Astrocyte of the cerebellum (primary cell): Measurements from ENCODE around the gene CCND1.

Experiments
- DNase-seq: peaks from one replicate; pipeline ENCODE4 v3.0.0-alpha.2; 2011; ENCODE audit warnings: low read depth
- H3K4me3 ChIP-seq: 2 replicates; pipeline ENCODE4 v1.5.1; 2011; ENCODE audit warnings: mild to moderate bottlenecking, low read depth, low read length, moderate library complexity
- in situ Hi-C: cut with HindIII; loops from 2 replicates; pipeline ENCODE4 v1.10.0; 2017; ENCODE audit warnings: low sequenced_read_pairs
- TF ChIP-seq, protein P1 (sequence below): IDR thresholded peaks from 2 replicates; pipeline ENCODE4 v1.5.1; 2012; ENCODE audit warnings: low read length, low read depth, moderate library complexity, mild to moderate bottlenecking; ENCODE audit errors: missing control alignments

The CCND1 gene

DNA sequence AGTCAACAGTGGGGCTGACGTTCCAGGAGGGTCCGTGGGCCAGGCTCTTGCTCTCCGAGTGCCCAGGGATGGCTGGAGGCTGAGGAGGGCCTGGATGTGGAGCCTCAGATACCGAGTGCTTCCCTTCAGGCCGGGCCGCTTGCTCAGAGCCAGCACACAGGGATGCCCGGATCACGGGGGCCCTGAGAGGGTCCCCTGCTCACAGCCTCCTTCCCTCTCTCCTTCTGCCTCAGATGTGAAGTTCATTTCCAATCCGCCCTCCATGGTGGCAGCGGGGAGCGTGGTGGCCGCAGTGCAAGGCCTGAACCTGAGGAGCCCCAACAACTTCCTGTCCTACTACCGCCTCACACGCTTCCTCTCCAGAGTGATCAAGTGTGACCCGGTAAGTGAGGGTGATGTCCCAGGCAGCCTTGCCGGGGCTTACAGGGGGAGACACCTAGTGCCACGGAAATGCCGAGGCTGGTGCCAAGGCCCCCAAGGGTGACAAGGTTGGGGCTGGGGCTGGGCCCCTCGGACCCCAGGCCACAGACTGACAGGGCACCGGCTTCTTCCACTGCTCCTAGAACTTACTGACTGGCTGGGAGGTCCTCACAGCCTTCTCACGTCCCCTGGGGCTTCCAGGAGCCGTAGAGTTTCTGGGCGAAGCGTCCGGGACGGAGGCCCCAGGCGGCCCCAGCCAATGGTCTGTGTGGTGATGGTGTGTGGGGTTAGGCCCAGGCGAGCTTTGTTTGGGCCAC, 7.0 kb downstream of the CCND1 start:
- in situ Hi-C loops = no loop called here
- no peak for DNase-seq
- TF ChIP-seq, protein P1, sequence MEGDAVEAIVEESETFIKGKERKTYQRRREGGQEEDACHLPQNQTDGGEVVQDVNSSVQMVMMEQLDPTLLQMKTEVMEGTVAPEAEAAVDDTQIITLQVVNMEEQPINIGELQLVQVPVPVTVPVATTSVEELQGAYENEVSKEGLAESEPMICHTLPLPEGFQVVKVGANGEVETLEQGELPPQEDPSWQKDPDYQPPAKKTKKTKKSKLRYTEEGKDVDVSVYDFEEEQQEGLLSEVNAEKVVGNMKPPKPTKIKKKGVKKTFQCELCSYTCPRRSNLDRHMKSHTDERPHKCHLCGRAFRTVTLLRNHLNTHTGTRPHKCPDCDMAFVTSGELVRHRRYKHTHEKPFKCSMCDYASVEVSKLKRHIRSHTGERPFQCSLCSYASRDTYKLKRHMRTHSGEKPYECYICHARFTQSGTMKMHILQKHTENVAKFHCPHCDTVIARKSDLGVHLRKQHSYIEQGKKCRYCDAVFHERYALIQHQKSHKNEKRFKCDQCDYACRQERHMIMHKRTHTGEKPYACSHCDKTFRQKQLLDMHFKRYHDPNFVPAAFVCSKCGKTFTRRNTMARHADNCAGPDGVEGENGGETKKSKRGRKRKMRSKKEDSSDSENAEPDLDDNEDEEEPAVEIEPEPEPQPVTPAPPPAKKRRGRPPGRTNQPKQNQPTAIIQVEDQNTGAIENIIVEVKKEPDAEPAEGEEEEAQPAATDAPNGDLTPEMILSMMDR = no peak
- H3K4me3 ChIP-seq = no peak overlapping the region

DNA sequence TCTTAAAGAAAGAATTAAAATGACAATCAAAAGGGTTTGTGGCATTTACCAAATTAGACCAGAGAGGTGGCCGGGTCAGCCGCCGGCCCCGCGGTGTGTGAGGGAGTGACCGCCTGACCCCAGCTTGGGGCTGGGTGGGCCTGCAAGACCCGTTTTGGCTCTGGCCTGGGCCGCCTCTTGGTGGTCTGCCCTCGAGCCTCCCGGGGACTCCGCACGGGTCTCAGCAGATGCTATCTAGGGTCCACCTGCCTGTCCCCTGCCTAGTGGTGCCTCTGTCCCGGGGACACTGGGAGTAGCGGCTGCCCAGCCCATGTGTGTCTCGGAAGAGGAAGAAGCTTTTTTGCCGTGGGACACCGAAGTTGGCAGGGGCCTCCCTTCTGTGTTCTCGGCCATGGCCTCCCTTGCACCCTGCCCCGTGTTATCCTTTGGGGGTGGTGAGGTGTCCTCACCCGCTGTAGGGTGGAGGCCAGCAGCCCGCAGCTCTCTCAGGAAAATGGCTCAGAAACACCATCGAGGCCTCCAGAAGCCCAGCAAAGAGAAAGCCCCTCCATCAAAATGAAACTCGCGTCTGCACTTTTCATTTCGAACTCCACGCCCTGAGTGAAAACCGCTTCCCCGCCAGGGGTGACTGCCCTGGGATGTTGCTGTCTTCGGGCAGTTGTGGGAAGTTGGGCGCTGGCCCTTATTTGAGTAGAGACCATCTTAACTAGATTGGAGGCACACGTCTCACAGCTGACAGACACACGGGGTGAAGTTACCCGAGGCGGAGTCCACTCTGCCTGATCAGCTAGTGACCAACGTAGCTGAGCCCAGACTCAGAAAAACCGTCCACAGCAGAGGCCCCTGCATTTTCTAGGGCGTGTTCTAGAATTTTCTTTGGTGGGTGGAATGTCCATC, 8.0 kb downstream of the CCND1 start:
- no peak for DNase-seq
- in situ Hi-C loops = no loop called here
- no peak overlapping the region for H3K4me3 ChIP-seq
- TF ChIP-seq, protein P1 = no peak

DNA sequence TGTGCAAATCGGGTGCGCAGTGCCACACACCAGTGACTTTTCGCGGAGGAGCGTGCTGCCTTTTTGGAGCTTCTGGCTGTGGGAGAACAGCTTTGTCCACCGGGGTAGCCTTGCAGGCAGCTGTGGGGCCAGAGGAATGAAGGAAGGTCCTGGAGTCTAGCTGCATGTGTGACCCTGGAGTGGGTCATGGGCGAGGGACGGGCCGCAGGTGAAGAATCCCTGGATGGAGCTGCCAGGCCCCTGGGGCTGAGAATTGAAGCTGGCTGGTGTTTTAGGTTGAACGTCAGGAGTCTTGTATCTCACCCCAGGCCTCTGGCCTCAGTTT, 8.6 kb downstream of the CCND1 start:
- TF ChIP-seq, protein P1 = no peak
- DNase-seq = no peak
- in situ Hi-C loops = no loop called here
- no peak overlapping the region for H3K4me3 ChIP-seq

DNA sequence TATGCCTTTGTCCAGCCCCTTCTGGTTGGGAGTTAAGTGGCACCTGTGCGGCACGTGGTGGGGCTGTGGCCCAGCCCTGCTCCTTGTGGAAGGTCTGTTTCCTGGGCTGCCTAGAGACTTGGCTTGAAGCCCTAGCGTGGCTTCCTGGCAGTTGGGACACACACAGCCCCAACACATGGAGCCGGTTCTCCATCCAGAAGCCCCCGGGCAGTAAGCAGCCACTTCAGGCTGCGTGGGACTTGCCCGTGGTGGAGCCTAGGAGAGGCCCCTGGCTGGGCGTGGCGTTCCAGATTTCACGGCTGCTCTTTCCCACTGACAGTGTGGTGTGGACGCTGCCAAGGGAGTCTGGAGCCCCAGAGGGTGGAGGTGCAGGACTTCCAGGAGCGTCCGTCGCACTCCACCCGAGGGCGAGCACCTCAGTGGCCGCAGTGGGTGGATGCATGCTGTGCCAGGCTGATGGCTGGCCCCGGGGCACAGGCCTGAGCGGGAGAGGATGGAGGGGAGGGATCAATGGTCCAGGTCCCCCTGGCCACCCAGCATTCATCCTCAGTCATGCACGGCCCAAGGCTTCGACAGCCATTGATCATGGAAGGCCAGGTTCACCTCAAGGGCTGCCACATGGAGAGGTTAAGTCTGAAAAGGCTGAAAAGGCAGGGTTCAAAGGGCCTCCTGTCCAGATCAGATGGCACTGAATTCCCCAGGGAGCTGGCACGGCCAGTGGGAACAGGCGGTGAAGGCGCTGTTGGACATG, 9.3 kb downstream of the CCND1 start:
- TF ChIP-seq, protein P1 = no peak
- in situ Hi-C loops = loop anchor here (5.0 kb wide), 1 partner anchor 558 kb away; no protein-coding TSS in a partner anchor
- DNase-seq = no peak
- H3K4me3 ChIP-seq = no peak overlapping the region

DNA sequence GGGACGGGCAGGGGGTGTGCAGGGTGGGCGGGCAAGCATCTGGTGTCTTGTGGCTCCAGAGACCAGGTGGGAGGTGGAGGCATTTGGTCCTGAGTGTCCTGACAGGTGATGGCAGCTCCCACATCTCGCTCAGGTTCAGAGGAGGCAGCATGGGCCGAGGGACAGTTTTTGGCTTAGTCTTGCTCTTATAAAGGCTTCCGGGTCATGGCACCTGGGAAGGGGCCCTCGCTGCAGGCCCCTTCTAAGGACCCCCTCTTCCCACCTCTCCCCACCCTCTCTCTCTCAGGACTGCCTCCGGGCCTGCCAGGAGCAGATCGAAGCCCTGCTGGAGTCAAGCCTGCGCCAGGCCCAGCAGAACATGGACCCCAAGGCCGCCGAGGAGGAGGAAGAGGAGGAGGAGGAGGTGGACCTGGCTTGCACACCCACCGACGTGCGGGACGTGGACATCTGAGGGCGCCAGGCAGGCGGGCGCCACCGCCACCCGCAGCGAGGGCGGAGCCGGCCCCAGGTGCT, 9.9 kb downstream of the CCND1 start:
- TF ChIP-seq, protein P1 = no peak
- in situ Hi-C loops = loop anchor here (5.0 kb wide), 1 partner anchor 559 kb away; no protein-coding TSS in a partner anchor
- no peak for DNase-seq
- H3K4me3 ChIP-seq = no peak overlapping the region

DNA sequence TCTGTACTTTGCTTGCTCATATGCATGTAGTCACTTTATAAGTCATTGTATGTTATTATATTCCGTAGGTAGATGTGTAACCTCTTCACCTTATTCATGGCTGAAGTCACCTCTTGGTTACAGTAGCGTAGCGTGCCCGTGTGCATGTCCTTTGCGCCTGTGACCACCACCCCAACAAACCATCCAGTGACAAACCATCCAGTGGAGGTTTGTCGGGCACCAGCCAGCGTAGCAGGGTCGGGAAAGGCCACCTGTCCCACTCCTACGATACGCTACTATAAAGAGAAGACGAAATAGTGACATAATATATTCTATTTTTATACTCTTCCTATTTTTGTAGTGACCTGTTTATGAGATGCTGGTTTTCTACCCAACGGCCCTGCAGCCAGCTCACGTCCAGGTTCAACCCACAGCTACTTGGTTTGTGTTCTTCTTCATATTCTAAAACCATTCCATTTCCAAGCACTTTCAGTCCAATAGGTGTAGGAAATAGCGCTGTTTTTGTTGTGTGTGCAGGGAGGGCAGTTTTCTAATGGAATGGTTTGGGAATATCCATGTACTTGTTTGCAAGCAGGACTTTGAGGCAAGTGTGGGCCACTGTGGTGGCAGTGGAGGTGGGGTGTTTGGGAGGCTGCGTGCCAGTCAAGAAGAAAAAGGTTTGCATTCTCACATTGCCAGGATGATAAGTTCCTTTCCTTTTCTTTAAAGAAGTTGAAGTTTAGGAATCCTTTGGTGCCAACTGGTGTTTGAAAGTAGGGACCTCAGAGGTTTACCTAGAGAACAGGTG, 11.1 kb downstream of the CCND1 start:
- no peak overlapping the region for H3K4me3 ChIP-seq

More for the DNA sequence above, 11.1 kb downstream of the CCND1 start:
- TF ChIP-seq, protein P1 = no peak
- in situ Hi-C loops = loop anchor here (5.0 kb wide), 1 partner anchor 560 kb away; no protein-coding TSS in a partner anchor
- no peak for DNase-seq
